Measurements from ENCODE around the gene TSSK3.
"Not testable (repeated sequence)": the region's sequence is repeated elsewhere in the genome, so short reads cannot be mapped to it uniquely, and the experiment has no call there.

The TSSK3 gene

DNA sequence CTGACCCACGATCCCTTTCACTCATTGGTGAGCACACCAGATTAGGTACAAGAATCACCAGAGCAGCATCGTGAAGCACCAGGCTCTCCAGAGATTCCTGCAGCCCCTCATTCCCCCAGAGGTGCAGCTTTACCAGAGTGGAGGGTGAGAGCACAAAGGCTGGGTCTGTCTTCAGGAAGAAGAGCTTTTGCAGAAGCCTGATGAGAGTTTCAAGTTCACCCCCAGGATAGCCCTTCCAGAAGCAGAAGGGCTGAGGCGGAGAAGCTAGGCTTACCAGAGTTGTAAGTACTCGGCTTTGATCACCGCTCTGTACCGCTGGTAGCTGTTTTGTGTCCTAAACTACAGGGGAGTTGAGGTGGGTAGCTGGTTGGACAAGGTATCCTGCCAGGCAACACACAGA, 3.1 kb downstream of the TSSK3 start:
- DNase-seq = no peak

GRCh38 chr1:32367912-32368635, 5.7 kb downstream of the TSSK3 start:
- no peak for DNase-seq

- DNase-seq = peak; percentile 87
These were observed 9.9 kb downstream of the TSSK3 start for GRCh38 chr1:32372149-32372756.

DNA sequence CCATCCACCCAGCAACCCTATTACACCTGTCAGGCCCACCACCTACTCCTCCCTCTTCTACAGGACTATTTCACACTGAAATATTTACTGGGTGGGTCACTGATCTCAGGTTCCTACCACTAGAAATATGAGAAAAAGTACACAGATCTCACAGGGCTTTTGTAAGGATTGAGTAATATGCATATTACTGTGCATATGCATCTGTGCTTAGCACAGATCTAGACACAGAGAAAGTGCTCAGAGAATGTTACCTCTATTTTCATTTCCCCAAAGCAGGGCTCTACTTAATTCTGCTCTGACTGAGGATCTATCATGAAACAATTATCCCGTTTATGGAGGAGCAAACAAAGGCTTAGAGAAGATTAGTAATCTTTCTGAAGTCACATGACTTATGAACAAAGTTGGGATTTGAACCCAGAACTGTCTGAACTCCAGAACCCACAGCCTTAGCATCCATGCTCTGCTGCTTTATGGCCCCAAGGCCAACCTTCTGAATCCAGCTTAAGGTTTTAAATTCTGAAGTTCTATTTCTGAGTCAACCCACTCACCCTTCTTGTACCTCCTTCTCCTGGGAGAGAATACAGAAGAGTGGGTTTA, 11.8 kb downstream of the TSSK3 start:
- no peak for DNase-seq

- no peak for DNase-seq
These were observed 13.9 kb downstream of the TSSK3 start for GRCh38 chr1:32376199-32376598.

DNA sequence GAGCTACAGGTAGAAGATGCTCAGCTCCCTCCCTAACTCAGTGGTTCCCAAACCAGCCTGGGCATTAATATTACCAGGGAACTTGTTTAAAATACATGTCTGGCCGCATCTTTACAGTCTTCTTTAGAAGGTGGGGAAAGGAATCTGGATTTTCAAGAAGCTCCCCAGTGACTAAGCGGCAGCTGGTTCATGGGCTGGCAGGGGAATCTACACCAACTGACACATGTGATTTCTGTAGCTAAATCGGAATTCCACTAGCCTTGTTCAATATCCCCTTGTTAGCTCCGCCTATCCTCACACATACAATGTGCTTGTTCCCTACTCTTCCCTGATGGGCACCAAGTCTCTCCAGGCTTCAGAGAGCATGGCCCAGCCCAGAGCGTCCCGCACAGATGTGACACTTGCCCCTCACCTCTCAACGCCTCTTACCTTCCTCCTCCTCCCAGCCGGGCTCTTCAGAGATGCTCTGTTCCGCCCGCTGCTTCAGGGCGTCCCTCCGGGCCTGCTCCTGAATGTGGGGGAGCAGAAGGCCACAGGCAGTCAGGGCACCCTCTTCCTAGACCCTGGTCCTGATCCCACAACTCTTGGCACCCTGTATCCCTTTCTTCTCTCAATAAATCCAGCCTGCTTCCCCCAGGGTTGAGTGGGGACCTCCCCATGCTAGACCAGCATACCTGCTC, 15.3 kb downstream of the TSSK3 start:
- no peak for DNase-seq

DNA sequence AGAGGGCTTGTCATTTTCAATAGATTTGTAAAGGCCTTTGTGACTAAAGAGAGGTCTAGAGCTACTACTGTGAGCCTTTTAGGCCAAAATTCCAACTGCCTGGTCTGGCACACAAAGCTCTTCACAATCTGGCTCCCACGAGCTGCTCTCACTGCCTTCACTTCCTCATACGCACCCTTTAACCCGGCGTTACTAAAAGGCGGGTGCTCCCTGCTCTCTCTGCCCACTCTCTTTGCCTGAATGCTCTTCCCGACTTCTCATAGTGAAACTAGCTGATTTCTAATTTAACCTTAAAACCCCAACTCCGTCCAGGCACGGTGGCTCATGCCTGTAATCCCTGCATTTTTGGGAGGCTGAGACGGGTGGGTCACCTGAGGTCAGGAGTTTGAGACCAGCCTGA, 17.7 kb downstream of the TSSK3 start:
- DNase-seq = no peak

DNA sequence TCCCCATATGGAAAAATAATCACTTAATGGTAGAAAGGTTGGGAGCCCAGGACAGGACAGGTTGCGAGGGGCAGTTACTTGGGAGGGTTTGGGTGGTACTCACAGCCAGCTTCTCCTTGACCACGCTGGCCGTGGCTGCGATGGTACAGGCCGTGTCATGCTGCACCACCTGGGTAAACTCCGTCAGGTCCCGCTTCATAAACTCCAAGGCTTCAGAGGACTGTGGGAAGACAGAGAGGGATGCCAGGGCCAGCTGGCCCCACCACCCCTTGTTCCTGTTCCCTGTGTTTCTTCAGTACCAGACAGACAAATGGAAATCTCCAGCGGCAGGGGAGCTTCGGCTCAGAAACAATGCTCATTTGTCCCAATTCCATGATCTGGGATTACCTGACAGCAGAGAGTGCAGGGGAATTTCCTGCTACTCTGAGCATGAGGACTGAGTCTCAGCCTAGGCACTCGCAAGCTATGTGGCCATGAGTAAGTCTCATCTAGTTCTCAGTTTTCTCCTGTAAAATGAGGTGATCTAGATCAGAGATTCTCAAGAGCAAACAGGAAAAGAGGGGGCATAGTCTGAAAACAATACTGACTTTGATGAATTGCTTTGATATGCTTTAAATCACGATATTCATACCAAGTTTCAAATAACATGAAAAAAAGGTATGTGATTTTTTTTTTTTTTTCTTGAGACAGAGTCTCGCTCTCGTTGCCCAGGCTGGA, 24.5 kb downstream of the TSSK3 start:
- no peak for DNase-seq

DNA sequence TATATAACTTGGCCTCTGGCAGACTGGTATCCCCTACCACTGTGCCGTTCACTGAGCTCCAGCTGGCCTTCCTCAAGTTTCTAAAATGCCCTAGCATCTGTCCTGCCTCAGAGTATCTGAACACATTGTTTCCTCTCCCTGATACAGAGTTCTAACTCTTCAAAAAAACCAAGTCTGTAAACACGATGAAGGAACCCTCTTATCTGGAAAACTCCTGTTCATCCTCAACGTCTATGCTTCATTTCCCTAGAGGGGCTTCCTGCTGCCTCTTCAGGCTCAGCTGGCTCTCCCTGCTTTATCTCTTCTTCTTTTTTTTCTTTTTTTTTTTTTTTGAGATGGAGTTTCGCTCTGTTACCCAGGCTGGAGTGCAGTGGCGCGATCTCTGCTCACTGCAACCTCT, 26.3 kb downstream of the TSSK3 start:
- no peak for DNase-seq

DNA sequence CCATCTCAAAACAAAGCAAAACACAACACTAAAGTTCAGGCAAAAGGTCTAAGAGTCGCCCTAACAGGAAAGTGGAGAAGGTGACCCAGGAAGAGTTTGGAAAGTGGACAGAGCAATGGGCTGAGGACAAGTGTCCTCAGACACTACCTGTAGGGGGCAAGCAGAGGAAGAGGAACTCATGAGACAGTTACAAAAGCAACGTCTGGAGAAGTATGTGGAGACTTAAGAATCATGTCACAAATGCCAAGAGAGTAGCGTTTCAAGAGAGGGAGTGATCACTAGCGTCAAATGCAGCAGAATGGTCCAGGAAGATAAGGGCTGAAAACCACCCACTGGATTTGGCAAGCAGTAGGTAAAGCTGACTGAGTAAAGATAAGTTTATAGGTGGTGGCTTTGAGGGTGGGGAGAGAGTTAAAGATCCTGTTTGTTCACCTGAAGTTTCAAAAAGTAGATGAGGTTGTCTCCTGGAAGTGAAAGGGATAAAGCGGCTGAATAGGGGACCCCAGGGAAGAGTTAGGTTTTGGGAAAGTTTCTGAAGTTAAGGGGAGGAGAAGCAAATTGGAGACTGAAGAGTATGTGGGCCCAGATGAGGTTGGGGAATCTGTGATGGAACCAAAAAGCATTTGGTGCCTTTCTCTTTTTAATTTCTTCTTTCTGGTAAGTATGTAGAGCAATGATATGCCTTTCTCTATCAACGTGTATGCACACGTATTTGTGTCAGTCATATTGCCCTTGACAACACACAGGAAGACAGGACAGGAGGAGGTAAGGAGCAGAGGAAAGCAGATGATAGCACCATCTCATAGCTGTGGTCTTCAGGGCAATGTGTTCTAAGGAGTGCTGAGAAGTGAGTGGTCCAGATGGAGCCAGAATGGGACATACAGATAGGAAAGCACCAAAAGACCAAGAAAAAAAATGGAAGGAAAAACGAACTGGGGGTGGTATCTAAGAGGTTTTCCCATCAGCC, 28.8 kb downstream of the TSSK3 start:
- DNase-seq = no peak

DNA sequence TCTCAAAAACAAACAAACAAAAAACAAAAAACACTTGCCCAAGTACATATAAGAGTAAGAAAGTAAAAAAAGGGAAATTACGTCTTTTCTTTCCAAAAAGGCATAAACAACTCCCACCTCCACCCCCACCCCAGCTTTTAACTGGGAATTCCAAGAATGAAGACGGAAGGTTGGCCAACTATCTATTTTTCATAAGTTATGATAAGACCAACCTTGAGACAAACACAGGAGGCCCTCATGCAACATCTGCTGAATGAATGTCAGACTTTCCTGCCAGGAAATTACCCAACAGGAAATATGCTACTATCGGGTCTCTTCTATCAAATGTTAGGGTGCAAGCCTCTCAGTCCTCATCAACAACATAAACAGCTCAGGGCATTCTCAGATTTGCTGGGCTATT, 30.0 kb downstream of the TSSK3 start:
- no peak for DNase-seq

DNA sequence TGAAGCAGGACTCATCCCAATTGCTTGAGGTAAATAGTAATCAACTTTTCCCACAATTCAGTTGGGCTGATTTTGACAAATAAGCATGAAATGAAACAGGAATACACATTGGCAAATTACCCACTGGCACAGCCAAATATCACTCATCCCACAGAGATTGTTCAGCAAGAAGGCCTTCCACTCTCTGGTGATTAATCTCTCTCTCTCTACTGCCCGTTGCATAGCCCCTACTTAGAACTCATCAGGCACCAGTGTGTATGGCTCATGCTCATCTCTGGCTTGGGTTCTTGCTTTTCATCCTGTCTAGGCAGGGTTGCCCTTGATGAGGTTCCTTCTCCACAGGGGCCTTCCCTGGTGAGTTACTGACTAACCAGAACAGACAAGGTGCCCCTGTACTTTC, 30.8 kb downstream of the TSSK3 start:
- no peak for DNase-seq

DNA sequence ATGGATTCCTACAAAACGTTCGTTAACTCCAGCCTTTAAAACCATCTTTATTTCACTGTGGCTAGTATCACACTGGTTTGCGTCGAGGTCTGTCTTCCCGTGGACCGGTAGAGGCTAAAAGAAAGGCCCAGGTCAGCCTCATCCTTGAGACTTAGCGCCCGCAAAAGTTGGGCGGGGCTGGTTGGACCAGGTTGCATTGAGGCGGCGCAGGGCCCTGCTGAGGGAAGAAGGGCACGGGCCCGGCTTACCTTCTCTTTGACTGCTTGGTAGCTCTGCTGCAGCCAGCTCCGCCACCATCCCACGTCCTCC, 31.4 kb downstream of the TSSK3 start:
- DNase-seq = no peak

DNA sequence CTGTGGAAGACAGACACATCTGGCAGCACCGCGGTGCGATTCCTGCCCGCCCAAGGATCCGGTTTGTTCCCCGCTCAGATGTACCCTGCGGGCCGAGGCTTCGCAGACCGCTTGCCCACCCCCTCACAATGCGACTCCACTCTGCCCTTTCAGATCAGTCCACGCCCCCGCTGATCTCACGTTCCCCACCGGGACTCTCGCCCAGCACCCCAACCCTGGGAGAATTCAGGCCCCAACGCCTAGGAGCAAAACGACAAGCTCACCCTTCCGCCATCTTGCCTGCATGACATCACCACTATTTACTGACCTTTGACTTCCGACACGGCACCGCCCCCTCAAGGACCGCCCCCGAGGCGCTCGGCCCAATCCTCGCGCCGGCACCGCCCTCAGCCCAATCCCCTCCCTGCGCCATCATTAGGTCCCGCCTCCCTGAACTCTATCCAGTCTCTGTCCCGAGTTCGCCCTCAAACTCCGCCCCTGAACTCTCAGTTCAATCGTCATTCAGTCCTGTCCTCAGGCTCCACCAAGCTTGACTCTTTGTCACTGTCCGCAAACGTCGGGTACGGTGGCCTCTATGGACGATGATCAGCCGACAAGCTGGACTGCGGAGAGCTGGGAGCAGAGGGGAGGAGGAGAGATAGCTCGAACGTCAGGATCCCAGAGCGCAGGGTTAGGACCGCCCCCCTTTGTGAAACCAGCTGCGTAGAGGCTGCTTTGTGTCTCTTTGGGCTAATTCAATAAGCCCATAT, 32.0 kb downstream of the TSSK3 start, which contains the start of gene BSDC1:
Gene BSDC1 (minus strand): TSS at position 301 of the 749 bp plus-strand sequence. CDS start 27 bp downstream, at position 274.
- peak; percentile 95 for DNase-seq

DNA sequence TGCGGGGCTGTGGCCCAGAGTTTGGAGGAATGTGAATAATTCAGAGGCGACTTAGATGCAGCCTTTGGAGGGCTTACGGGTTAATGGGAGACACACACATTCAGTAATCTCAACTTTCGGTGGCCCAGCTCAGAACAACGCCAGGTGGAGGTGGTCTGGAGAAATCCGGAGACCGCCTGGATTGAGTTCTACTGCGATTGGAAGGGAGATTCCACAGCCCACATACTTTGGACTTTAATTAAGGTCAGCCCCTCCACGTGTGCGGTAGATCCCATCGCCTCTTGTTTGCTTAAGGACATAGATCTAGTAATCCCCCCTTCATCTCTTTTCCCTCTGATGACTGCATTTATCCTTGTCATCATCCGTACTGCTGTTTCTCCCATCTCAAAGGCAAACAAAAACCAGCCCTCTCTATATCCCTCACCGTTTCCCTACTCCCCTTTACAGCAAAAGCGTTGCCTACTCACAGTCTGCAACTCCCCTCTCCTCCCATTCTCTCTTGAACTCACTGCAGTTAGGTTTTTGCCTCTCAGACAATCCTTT, 32.6 kb downstream of the TSSK3 start:
- DNase-seq = no peak

DNA sequence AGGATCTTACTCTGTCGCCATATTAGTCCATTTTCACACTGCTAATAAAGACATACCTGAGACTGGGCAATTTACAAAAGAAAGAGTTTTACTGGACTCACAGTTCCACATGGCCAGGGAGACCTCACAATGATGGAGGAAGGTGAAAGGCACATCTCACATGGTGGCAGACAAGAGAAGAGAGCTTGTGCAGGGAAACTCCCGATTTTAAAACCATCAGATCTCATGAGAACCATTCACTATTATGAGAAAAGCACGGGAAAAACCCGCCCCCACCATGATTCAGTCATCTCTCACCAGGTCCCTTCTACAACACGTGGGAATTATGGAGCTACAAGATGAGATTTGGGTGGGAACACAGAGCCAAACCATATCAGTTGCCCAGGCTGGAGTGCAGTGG, 34.2 kb downstream of the TSSK3 start:
- DNase-seq = not testable (repeated sequence)

- DNase-seq = no peak
These were observed 36.1 kb downstream of the TSSK3 start for GRCh38 chr1:32398401-32398800.

DNA sequence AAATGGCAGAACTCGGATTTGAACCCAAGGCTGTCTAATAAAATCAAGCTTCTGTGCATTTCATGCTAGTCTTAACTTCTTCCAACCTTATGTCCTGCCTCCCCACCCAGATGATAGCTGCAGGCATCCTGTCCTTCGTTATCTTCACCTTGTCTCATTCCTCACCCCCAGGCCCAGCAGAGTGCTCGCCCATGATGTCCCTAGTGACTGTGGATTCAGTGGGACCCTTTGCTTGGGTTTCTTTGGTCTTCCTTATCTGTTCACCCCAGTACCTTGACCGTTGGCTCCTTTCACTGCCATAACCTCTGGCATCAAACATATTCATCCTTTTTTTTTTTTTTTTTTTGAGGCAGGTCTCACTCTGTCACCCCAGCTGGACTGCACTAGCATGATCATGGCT, 37.5 kb downstream of the TSSK3 start:
- no peak for DNase-seq

DNA sequence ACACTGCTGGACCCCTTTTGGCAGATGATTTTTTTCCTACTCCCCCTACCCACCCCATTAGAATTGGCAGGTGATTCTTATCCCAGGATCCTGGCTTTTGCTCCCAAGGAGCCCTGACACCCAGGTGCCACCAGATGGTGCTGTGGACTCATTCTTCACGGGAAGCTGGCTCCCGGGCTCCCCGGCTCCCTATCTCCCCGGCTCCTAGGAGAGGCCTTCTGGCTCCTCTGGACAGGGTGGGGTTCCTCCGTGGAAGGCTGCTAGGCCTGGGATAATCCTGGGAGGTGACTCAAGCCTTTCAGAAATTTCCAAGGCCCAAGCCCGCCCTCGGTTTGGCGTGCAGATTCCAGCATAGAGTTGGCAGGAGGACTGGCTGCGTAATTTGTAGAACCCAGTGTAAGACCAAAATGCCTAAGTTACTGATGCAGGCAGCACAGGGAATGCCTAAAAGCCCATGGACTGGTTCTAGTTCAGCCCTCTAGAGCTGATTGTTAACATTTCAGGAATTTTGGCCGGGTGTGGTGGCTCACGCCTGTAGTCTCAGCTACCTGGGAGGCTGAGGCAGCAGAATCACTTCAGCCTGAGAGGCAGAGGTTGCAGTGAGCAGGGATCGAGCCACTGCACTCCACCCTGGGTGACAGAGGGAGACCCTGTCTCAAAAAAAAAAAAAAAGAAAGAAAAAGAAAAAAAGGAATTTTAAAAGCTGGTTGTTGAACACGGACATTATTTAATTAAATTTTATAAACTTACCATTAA, 38.7 kb downstream of the TSSK3 start:
- peak; percentile 29 for DNase-seq

DNA sequence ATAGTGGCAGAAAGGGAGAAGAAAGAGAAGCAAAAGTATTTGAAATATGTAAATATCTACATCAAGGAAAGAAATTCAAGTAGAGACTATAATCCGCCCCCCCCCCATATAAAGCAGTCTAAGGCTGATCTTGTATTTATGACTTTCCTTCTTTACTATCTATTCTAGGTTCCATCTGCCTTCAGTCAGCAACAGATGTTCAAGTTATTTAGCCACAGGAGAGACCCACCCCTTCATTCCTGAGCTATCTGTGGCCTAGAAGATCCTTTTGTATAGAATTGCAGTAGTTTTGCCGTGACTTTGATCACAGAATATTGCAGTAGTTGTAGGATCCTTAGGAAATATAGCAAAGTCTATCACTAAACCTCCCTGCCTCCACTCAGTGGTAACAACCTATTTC, 42.6 kb downstream of the TSSK3 start:
- no peak for DNase-seq
